Tibial nerve (tissue), 4 donors: ENCODE results near the gene MRFAP1.
"Not testable (repeated sequence)": the region's sequence is repeated elsewhere in the genome, so short reads cannot be mapped to it uniquely, and the experiment has no call there.

Experiments used
- CTCF ChIP-seq, 5 experiments: fragments of 200-600 bp in 3 of 5; fragments of 450-650 bp in 2 of 5; sonication (generic) in 3 of 5; IDR thresholded peaks; one replicate each; pipeline ENCODE4 v1.5.1; 2016 to 2019; ENCODE audit warnings: antibody characterized with exemption in 5 of 5, mild to moderate bottlenecking in 3 of 5, moderate library complexity in 2 of 5
- EP300 ChIP-seq, 2 donors: sonication (generic); formaldehyde crosslinking; IDR thresholded peaks; one replicate each; pipeline ENCODE4 v1.6.1; 2017; ENCODE audit warnings: antibody characterized with exemption in 2 of 2, mild to moderate bottlenecking in 1 of 2
- POLR2A ChIP-seq, 2 donors: fragments of 450-650 bp; IDR thresholded peaks; one replicate each; pipeline ENCODE4 v1.6.1; 2017; ENCODE audit warnings: antibody characterized with exemption in 2 of 2, mild to moderate bottlenecking in 2 of 2, moderate library complexity in 2 of 2

DNA sequence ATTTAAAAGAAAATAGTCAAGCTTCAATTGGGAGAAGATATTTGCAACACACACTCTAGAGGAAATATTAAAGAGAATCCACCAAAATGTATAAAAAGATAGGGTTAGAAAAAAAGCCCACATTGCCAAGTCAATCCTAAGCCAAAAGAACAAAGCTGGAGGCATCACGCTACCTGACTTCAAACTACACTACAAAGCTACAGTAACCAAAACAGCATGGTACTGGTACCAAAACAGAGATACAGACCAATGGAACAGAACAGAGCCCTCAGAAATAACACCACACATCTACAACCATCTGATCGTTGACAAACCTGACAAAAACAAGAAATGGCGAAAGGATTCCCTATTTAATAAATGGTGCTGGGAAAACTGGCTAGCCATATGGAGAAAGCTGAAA lies 13.7 kb downstream of the MRFAP1 start:
- TF ChIP-seq CTCF, POLR2A, EP300 (IDR thresholded peaks at IDR 0.05): not testable (repeated sequence)
